Measurements from ENCODE around the gene KIAA0040. TPM values are rescaled to one million over a fixed set of nuclear protein-coding genes. Genes with fewer than 3 reads are reported as not detected.

Gene KIAA0040
- total RNA-seq, 1 experiment from 2014 or later = 5.0 TPM

- Histone ChIP-seq H2AK5ac (ENCODE audit: insufficient read length, low read length) (no peak overlapping the region), H2BK12ac (ENCODE audit: insufficient read length, low read depth, low read length) (no peak overlapping the region), H4K8ac (replicated peaks; ENCODE audit: insufficient read length, low read depth, low read length) (no peak overlapping the region), H3K4ac (ENCODE audit: low read depth, low read length) (no peak overlapping the region), H3K18ac (ENCODE audit: insufficient read length, low read depth, low read length) (no peak overlapping the region), H2BK120ac (ENCODE audit: low read depth, low read length, poor library complexity, severe bottlenecking) (no peak overlapping the region), H3K14ac (ENCODE audit: insufficient read depth, low read length) (no peak overlapping the region), H4K5ac (ENCODE audit: insufficient read length, low read depth, low read length) (no peak overlapping the region), H3K79me1 (ENCODE audit: insufficient read depth, low read depth, low read length, poor library complexity, severe bottlenecking) (no peaks in the 10 kb centered on the region), H3K9ac (ENCODE audit: extremely low read depth, insufficient read length, low read length) (no peak overlapping the region), H3K27ac (ENCODE audit: insufficient read length, low read depth, low read length) (no peak overlapping the region), H2BK5ac (ENCODE audit: insufficient read length, low read length) (no peak overlapping the region), H2BK15ac (ENCODE audit: low read depth, low read length) (no peak overlapping the region), H3K23me2 (ENCODE audit: insufficient read length, low read depth, low read length, poor library complexity, severe bottlenecking) (no peaks in the 10 kb centered on the region), H3K56ac (ENCODE audit: insufficient read length, low read depth, low read length) (no peak overlapping the region), H3T11ph (ENCODE audit: low read length) (no peak overlapping the region), H2AFZ (ENCODE audit: low read length) (no peak overlapping the region), H3K4me2 (ENCODE audit: insufficient read depth, insufficient read length, low read length) (no peak overlapping the region), H2BK20ac (ENCODE audit: low read depth, low read length, poor library complexity, severe bottlenecking) (no peak overlapping the region), H4K91ac (ENCODE audit: insufficient read length, low read depth, low read length) (no peak overlapping the region), H4K20me1 (ENCODE audit: control insufficient read depth, insufficient read depth, insufficient read length) (no peaks in the 10 kb centered on the region), H3K23ac (ENCODE audit: insufficient read length, low read depth, low read length) (no peak overlapping the region), H3K79me2 (ENCODE audit: insufficient read depth, low read length) (no peaks in the 10 kb centered on the region), H3K9me3 (ENCODE audit: control insufficient read depth, low read depth, low read length) (no peaks in the 10 kb centered on the region), H3K27me3 (ENCODE audit: insufficient read depth, low read length) (no peaks in the 10 kb centered on the region), H3K4me1 (ENCODE audit: insufficient read depth, low read length) (0 out of 2 replicates have a peak, but pooled peaks cover 3% of the 10 kb centered on the region)
- no CpG with 5 or more reads among the region's 10 CpGs for WGBS (ENCODE audit: extremely low coverage, insufficient read length, low lambda C conversion rate)
- no peak for TF ChIP-seq CTCF (conservative IDR thresholded peaks at IDR 0.05)
- H3K4me3 Mint-ChIP-seq = no peak overlapping the region
- peaks cover 19 to 28% of the 10 kb centered on the region in 2 experiments for H3K4me1 Mint-ChIP-seq
- H3K27me3 Mint-ChIP-seq (ENCODE audit: low read depth) = 0 out of 2 replicates have a peak, but pooled peaks cover 2% of the 10 kb centered on the region
- peaks cover 7% of the 10 kb centered on the region in 2 experiments; a peak in 4 of 5 replicates for H3K9me3 Mint-ChIP-seq
- no peak for DNase-seq
- H3K27ac Mint-ChIP-seq = no peak overlapping the region; a peak in 1 of 7 replicates
- no peaks in the 10 kb centered on the region for H3K36me3 Mint-ChIP-seq (ENCODE audit: insufficient read depth in 1 of 3, low read depth in 3 of 3)
These were observed 25.4 kb upstream of the KIAA0040 start for GRCh38 chr1:175217721-175218531.

Measured in H9 (cell line).